ENCODE measurements around the gene TAF12.
"Not testable (repeated sequence)": the region's sequence is repeated elsewhere in the genome, so short reads cannot be mapped to it uniquely, and the experiment has no call there.

The TAF12 gene

DNA sequence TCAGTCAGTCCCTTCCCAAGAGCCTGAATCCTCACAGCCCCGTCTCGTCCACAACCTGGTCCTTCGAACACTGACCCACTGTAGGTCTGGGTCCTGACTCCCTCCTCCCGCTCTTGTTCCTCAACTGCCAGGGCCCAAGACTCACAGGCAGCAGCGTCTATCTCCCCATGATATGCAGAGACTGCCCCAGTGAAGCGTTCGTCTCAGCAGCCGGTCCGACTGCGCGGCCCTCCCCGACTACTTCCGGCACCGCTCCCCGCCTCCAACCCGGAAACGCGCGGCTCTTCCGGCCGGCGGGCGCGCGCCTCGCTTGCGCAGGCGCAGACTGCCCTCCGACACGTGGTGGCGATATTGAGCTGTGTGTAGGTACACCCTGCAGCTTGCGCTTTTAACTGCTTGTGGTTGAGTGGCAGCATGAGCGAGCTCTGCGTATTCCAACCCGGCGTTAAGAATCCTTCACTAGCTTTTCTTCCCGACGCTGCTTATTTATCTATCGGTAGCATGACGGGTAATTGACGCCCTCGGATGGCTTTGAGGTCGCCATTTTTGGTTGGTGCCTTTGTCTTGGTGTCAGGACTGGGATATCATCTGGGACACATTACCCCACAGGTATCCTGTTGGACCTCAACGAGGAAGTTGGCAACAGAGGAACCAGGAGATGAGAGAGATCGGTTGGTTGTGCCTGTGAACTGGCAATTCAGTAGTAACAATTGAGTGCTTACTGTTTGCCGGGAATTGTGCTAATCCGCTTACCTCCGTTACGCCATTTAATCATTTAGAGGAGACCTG is at the start of gene TAF12:
TAF12 (minus strand) TSS at position 221 of the 789 bp plus-strand sequence. CDS start 20,986 bp downstream, outside the sequence.
- in situ Hi-C loops (cut with MboI; ENCODE audit: low sequenced_read_pairs): loop anchor here (10.0 kb wide), 2 partner anchors 232 to 542 kb away; partner anchors contain the start of gene SRSF4
- Histone ChIP-seq H3K4me1 (peaks cover 16% of the 10 kb centered on the region), H3K36me3 (replicated peaks) (0 out of 2 replicates have a peak, but pooled peaks cover 2% of the 10 kb centered on the region)

DNA sequence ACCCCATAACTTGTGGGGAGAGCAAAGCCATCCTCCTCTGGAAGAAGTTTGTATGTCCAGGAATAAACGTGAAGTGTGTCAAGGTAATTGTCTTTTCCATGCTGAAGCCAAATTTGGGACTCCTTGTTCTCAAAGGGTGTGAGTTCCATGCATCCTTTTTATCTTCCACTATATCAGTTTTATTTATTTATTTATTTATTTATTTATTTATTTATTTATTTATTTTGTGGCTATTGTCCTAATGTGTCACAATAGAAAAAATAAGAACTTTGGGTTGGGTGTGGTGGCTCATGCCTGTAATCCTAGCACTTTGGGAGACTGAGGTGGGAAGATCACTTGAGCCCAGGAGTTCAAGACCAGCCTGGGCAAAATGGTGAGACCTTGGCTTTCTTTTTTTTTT is 48.8 kb upstream of the TAF12 start:
- H3K4me1 ChIP-seq; H3K36me3 ChIP-seq (replicated peaks); H3K27me3 ChIP-seq (ENCODE audit: low read depth); H3K4me3 ChIP-seq; H3K9me3 ChIP-seq; DNase-seq (ENCODE audit: low spot score in 2 of 2); in situ Hi-C loops (cut with MboI; ENCODE audit: low sequenced_read_pairs): not testable (repeated sequence)

More for the DNA sequence above, at the start of gene TAF12:
- Histone ChIP-seq H3K27me3 (ENCODE audit: low read depth) (no peaks in the 10 kb centered on the region), H3K4me3 (peak within 1 kb of the TSS; percentile 94), H3K9me3 (no peaks in the 10 kb centered on the region)
- peak; percentile 92 to 94 for DNase-seq (ENCODE audit: low spot score in 2 of 2)

DNA sequence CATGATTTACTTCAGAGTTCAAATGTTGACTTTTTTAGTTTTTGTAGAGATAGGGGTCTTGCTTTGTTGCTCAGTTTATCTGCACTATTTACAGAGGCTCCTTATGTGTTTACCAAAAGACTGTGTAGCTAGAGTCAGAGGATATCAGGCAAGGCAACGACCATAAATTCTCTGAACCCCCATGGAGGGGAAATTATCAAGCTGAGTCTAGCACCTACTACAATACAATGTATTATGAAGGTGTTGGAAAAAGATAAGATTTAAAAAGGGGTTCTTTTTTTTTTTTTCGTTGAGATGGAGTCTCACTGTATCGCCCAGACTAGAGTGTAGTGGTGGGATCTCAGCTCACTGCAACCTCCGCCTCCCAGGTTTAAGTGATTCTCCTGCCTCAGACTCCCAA is 42.1 kb upstream of the TAF12 start:
- peaks cover 12% of the 10 kb centered on the region for H3K36me3 ChIP-seq (replicated peaks)
- in situ Hi-C loops (cut with MboI; ENCODE audit: low sequenced_read_pairs): no loop called here
- H3K27me3 ChIP-seq (ENCODE audit: low read depth): no peaks in the 10 kb centered on the region
- H3K4me1 ChIP-seq: no peaks in the 10 kb centered on the region
- no peaks in the 10 kb centered on the region; the same call in 1 of the 2 replicates for H3K9me3 ChIP-seq
- H3K4me3 ChIP-seq: no peak overlapping the region
- DNase-seq (ENCODE audit: low spot score in 2 of 2): no peak

- in situ Hi-C loops (cut with MboI; ENCODE audit: low sequenced_read_pairs): no loop called here
- H3K4me3 ChIP-seq: no peak overlapping the region
- H3K4me1 ChIP-seq: no peaks in the 10 kb centered on the region
- H3K27me3 ChIP-seq (ENCODE audit: low read depth): no peaks in the 10 kb centered on the region
- peaks cover 12% of the 10 kb centered on the region for H3K36me3 ChIP-seq (replicated peaks)
- DNase-seq (ENCODE audit: low spot score in 2 of 2): no peak
- H3K9me3 ChIP-seq: no peaks in the 10 kb centered on the region; the same call in 1 of the 2 replicates
Observed at GRCh38 chr1:28682840-28683239, 40.0 kb upstream of the TAF12 start.

- in situ Hi-C loops (cut with MboI; ENCODE audit: low sequenced_read_pairs): no loop called here
- Histone ChIP-seq H3K4me1 (peaks cover 3% of the 10 kb centered on the region; the same call in 1 of the 2 replicates), H3K27me3 (ENCODE audit: low read depth) (no peaks in the 10 kb centered on the region), H3K4me3 (no peak overlapping the region), H3K9me3 (no peaks in the 10 kb centered on the region; the same call in 1 of the 2 replicates), H3K36me3 (replicated peaks) (peaks cover 12% of the 10 kb centered on the region)
- DNase-seq (ENCODE audit: low spot score in 2 of 2): no peak
Observed at GRCh38 chr1:28680151-28680550, 37.3 kb upstream of the TAF12 start.

DNA sequence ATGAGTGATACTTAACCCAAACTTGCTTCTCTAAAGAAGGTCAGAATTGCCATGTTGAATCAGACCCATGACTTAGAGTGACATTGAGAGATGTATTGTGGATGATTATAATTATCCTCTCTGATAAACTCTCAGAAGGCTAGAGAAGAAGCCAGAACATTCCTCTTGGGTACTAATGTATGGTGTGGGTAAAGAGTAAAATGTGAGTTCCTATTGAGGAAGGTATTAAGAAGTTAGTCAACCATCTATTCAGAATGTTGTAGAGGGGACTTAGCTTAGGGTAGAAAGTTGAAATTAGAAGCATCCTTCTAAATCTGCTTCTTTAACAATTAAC is 33.0 kb upstream of the TAF12 start:
- Histone ChIP-seq H3K4me3 (no peak overlapping the region), H3K27me3 (ENCODE audit: low read depth) (no peaks in the 10 kb centered on the region), H3K36me3 (replicated peaks) (no peaks in the 10 kb centered on the region), H3K9me3 (no peaks in the 10 kb centered on the region), H3K4me1 (peaks cover 3% of the 10 kb centered on the region; the same call in 1 of the 2 replicates)
- in situ Hi-C loops (cut with MboI; ENCODE audit: low sequenced_read_pairs): no loop called here
- no peak for DNase-seq (ENCODE audit: low spot score in 2 of 2)

- H3K4me1 ChIP-seq; H3K36me3 ChIP-seq (replicated peaks); H3K9me3 ChIP-seq; H3K4me3 ChIP-seq; DNase-seq (ENCODE audit: low spot score in 2 of 2); H3K27me3 ChIP-seq (ENCODE audit: low read depth); in situ Hi-C loops (cut with MboI; ENCODE audit: low sequenced_read_pairs): not testable (repeated sequence)
Observed at GRCh38 chr1:28672971-28673370, 30.1 kb upstream of the TAF12 start.

DNA sequence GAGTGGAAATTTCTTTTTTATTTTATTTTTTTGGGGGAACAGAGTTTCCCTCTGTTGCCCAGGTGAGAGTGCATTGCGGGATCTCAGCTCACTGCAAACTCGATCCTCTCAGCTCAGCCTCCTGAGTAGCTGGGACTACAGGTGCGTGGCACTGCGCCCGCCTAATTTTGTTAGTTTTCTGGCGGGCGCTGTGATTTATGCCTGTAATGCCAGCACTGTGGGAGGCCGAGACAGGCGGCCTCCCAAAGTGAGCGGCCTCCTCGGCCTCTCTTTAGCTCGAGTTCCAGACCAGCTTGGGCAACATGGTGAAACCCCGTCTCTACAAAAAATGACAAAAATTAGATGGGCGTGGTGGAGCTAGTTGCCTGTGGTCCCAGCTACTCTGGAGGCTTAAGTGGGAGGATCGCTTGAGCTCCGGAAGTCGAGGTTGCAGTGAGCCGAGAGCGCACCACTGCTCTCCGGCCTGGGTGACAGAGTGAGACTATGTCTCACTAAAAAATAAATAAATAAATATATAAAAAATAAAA is 28.4 kb upstream of the TAF12 start:
- no peaks in the 10 kb centered on the region for H3K36me3 ChIP-seq (replicated peaks)
- H3K9me3 ChIP-seq: no peaks in the 10 kb centered on the region
- no peak for DNase-seq (ENCODE audit: low spot score in 2 of 2)
- H3K4me3 ChIP-seq: no peak overlapping the region
- in situ Hi-C loops (cut with MboI; ENCODE audit: low sequenced_read_pairs): no loop called here
- peaks cover 10% of the 10 kb centered on the region for H3K4me1 ChIP-seq
- H3K27me3 ChIP-seq (ENCODE audit: low read depth): no peaks in the 10 kb centered on the region

- in situ Hi-C loops (cut with MboI; ENCODE audit: low sequenced_read_pairs): no loop called here
- peak; percentile 33 to 61 for DNase-seq (ENCODE audit: low spot score in 2 of 2)
- peaks cover 8% of the 10 kb centered on the region for H3K4me1 ChIP-seq
- no peaks in the 10 kb centered on the region for H3K9me3 ChIP-seq
- peak overlapping the region; percentile 62 for H3K4me3 ChIP-seq
- H3K36me3 ChIP-seq (replicated peaks): no peaks in the 10 kb centered on the region
- no peaks in the 10 kb centered on the region for H3K27me3 ChIP-seq (ENCODE audit: low read depth)
Observed at GRCh38 chr1:28668956-28669723, 26.3 kb upstream of the TAF12 start.

DNA sequence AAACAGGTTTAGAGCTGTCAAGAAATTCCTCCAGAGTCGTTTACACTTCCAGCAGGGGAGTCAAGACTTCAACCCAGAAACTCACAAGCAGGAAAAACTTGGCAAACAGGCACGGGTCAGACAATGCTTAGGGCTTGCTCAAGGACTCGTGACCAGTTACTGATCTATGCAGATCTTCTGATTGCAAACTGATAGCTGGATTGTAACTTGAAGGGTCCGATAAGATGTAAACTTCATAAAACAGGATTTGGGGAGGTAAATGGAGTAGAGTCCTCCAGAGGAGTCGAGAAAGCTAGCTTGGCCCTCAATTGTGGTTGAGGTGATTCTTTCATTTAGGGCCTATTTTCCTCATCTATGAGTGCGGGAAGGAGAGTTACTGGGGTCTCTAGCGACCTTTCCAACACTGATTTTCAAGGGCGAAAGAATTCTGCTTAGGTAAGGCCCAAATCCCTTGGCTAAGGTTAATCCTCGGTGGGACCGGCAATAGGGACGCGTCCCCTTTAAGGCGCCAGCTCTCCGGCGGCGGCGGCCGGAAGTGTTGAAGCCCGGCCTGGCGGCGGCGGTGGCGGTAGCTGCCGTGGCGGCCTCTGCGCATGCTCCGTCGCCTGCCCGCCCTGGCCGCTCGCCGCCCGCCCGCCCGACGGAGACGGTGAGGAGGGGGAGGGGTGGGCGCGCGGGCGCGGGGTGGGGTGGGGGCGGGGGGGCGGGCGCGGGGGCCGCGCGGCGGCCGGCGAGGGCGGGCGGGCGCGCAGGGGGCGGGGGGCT is 25.5 kb upstream of the TAF12 start, which contains the start of gene GMEB1:
GMEB1 (plus strand) TSS at position 594 of the 765 bp plus-strand sequence. CDS start 14,829 bp downstream, outside the sequence.
- in situ Hi-C loops (cut with MboI; ENCODE audit: low sequenced_read_pairs): no loop called here
- peak; percentile 90 for DNase-seq (ENCODE audit: low spot score in 2 of 2)
- no peaks in the 10 kb centered on the region for H3K9me3 ChIP-seq
- no peaks in the 10 kb centered on the region for H3K36me3 ChIP-seq (replicated peaks)
- peaks cover 8% of the 10 kb centered on the region for H3K4me1 ChIP-seq
- no peaks in the 10 kb centered on the region for H3K27me3 ChIP-seq (ENCODE audit: low read depth)
- peak within 1 kb of the TSS; percentile 62 for H3K4me3 ChIP-seq

DNA sequence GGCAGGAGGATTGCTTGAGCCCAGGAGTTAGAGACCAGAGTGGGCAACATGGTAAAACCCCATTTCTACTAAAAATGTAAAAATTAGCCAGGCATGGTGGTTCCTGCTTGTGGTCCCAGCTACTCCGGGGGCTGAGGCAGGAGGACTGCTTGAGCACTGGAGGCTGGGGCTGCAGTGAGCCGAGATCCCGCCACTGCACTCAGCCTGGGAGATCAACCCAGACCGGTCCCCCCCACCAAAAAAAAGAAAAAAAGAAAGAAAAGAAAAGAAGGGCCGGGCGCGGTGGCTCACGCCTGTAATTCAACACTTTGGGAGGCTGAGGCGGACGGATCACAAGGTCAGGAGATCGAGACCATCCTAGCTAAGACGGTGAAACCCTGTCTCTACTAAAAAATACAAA is 23.9 kb upstream of the TAF12 start:
- peaks cover 8% of the 10 kb centered on the region for H3K4me1 ChIP-seq
- in situ Hi-C loops (cut with MboI; ENCODE audit: low sequenced_read_pairs): no loop called here
- H3K27me3 ChIP-seq (ENCODE audit: low read depth): no peaks in the 10 kb centered on the region
- no peaks in the 10 kb centered on the region for H3K36me3 ChIP-seq (replicated peaks)
- no peak overlapping the region for H3K4me3 ChIP-seq
- H3K9me3 ChIP-seq: no peaks in the 10 kb centered on the region
- no peak for DNase-seq (ENCODE audit: low spot score in 2 of 2)

DNA sequence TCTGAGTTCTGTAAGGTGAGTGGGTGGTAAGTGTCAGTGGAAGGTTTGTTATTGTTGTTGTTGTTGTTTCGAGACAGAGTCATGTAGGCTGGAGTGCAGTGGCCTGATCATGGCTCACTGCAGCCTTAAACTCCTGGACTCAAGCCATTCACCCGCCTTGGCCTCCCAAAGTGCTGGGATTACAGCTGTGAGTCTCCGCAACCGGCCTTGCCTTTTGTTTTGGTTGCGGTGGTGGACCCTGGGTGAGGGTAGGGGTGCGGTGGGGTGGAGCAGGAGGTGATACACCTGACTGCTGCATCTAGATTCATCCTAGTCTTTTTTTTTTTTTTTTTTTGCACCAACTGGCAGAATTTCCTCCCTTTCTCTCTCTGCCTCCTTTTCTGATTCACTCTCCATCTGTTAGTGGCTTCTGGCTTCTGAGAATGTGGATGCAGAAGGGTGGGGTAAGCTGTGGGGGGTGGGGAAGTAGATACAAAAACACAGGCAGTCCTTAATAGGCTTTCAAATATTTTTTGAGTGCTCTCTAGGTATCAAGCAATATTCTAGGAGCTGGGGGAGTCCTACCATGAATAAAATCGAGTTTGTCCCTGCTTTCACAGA is 21.1 kb upstream of the TAF12 start:
- no peak for DNase-seq (ENCODE audit: low spot score in 2 of 2)
- no peaks in the 10 kb centered on the region for H3K9me3 ChIP-seq
- in situ Hi-C loops (cut with MboI; ENCODE audit: low sequenced_read_pairs): no loop called here
- H3K4me3 ChIP-seq: no peak overlapping the region
- H3K4me1 ChIP-seq: peaks cover 8% of the 10 kb centered on the region
- no peaks in the 10 kb centered on the region for H3K36me3 ChIP-seq (replicated peaks)
- H3K27me3 ChIP-seq (ENCODE audit: low read depth): no peaks in the 10 kb centered on the region

DNA sequence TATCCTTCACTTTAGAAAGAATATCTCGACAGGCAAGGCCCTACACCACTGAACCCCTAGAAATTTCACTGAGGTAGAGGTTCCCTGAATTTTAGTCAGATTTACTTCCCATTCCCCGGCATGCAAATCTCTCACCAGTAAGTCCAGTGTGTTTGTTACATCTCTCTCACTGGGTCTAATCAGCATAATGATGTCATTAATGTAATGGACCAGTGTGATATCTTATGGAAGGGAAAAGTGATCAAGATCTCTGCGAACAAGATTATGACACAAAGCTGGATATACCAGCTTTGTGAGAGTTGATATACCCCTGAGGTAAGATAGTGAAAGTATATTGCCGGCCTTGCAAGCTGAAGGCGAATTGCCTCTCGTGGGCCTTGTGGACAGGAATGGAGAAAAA is 13.5 kb upstream of the TAF12 start:
- Histone ChIP-seq H3K36me3 (replicated peaks) (no peaks in the 10 kb centered on the region), H3K27me3 (ENCODE audit: low read depth) (no peaks in the 10 kb centered on the region), H3K4me1 (no peaks in the 10 kb centered on the region), H3K4me3 (no peak overlapping the region), H3K9me3 (no peaks in the 10 kb centered on the region)
- in situ Hi-C loops (cut with MboI; ENCODE audit: low sequenced_read_pairs): no loop called here
- no peak for DNase-seq (ENCODE audit: low spot score in 2 of 2)
